Measurements from ENCODE around the gene HES5.

The HES5 gene

GRCh38 chr1:2530513-2531361 is 674 bp upstream of the HES5 start:
- DNase-seq (ENCODE audit: low read depth), result no peak

DNA sequence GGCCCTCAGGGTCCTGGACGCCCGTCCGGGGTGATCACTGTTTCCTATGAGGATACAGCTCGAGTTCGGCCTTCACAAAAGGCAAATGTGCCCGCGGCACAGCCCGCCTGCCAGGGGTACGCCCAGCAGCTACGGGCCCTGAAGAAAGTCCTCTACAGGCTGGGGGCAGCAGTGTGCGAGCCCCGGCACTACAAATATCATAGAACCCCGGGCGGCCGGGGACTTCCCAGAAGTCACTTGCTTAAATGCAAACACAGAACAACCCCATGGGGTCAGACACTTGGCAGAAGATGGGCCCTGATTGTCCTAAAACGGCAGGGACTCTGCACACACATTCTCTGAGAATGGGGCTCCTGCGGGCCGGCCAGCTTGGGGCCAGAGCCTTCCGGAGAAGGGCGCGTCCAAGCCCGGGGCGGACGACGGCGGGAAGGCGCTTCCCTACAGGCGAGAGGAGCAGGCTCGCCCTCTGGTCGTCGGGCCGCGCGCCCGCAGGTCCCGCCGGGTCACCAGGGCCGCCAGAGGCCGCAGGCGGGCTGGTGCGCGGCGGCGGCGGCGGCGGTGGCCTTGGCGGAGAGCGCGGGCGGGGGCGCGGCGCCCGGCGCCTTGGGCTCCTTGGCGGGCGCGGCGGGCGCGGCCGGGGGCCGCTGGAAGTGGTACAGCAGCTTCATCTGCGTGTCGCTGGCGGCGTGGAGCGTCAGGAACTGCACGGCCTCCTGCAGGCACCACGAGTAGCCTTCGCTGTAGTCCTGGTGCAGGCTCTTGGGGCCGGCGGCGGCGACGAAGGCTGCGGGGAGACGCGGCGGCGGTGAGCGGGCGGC is 888 bp downstream of the HES5 start:
- no peak for DNase-seq (ENCODE audit: low read depth)

DNA sequence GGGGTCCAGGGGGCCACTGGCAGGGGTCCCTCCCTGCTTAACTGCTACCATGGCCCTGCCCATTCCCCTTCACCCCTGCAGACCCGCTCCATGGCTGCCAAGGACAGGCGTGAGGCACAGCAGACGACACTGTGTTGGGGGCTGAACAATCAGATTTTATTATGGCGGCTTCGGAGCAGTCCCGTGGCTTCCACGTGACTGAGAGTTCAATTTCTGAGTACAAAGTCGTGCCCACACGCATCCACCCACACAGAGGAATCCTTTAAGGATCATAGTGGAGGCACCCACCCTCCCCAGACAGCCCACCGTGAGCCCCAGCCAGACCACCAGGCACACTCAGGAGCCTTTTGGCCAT is 1.5 kb downstream of the HES5 start:
- DNase-seq (ENCODE audit: low read depth), result no peak

DNA sequence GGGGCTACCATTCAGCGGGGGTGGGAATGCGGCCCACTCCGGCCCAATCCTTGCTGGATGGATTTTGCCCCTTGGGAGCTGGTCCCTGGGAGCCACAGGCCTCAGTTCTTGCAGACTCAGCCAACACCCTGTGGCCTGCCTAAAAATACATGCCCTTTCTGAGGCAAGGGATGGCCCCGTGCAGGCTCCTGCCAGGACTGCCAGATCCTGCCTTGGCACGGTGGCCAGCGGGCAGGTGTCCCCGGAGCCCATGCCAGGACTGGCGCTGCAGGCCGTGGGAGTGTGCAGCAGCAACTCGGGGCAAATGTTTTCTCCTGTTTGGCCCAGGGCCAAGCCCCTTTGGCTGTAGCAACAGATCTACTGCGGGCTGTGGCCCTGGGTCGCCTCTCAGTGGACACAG is 2.0 kb downstream of the HES5 start:
- DNase-seq (ENCODE audit: low read depth), result no peak

DNA sequence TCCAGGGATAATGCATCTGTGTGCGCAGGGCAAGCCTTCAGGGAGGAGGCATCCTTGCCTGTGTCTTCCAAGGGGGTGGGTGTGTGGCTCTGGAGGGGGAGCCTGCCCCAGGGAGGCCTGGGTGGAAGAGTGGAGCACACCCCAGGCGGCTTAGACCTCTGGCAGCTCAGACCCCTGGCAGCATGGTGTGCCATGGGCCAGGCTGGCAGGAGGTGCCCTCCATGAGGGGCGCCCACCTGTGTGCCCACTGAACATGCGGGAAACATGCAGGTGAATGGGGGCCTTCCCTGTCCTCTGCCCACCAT is 2.6 kb downstream of the HES5 start:
- no peak for DNase-seq (ENCODE audit: low read depth)

DNA sequence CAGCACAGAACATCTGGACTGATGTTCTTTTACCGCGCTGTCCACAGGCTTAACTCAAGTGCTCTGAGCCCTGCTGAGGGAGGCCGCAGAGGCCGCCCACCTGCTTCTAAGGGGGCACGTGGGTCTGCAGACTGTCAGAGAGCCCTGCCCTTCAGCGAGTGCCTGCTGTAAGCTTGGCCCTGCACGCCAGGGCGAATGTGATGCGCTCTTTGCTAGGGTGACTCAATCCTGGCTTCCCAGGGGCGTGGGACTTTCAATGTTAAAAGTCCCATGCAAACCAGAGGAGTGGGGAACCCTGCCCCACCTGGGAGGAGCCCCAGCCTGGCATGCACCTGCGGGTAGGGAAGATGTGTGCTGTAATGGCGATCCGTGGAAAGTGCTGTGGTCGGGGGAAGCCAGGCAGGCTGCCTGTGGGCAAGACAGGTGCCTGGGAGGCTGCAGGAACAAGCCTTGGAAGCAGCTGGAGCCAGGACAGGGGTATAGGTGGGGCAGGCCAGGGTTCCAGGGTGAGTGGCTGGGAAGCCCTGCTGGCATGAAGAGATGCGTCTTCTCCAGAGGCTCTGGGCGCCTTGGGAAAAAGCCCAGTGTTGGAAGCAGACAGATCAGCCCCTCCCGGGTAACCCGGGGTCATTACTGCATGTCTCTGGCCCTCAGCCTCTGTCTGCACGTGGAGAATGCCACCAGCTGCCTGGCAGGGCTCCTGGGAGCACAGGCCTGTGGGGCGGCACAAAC is 3.1 kb downstream of the HES5 start:
- DNase-seq (ENCODE audit: low read depth), result no peak

DNA sequence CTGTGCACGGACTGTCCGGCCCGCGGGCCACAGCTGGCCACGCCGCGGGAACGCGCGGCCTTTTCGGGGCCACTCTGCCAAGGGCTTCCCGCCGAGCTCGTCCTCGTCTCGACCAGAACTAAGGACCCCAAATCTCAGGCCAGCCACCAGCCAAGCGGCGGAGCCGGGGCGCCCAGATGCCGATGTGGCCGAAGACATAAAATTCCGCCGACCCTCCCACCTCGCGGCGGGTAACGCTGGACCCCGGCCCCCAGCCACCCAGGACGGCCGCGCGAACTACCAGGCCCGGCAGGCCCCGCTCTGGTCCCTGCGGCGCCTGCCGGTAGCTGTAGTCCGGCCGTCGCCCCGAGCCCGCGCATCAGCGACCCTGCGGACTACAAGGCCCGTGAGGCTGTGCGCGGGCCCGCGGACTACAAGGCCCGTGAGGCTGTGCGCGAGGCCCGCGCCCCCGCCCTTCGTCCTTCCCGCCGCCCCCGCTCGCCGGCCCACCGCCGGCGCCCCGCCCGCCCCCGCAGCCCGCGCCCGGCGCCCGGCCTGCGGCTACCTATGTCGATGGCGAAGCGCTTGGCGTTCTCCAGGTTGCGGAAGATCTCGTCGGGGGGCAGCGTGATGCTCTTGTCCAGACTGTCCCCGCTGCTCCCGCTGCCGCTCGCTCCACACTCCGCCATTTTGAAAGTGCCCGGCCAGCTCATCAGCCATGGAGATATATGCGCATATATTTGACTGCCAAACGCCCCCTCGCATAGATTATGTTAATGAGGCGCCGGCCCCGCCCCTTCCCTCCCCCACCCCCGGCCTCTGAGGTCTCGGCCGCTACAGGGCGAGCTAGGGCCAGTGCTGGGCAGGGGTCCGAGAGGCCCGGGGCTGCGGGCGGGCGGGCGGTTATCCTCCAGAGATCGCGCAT is 3.9 kb downstream of the HES5 start, which contains the start of gene PANK4:
PANK4 (minus strand) TSS at position 677 of the 904 bp plus-strand sequence; CDS start at position 668, 9 bp downstream.
- peak; percentile 83 for DNase-seq (ENCODE audit: low read depth)

GRCh38 chr1:2525572-2525919 is 4.5 kb downstream of the HES5 start:
- no peak for DNase-seq (ENCODE audit: low read depth)

DNA sequence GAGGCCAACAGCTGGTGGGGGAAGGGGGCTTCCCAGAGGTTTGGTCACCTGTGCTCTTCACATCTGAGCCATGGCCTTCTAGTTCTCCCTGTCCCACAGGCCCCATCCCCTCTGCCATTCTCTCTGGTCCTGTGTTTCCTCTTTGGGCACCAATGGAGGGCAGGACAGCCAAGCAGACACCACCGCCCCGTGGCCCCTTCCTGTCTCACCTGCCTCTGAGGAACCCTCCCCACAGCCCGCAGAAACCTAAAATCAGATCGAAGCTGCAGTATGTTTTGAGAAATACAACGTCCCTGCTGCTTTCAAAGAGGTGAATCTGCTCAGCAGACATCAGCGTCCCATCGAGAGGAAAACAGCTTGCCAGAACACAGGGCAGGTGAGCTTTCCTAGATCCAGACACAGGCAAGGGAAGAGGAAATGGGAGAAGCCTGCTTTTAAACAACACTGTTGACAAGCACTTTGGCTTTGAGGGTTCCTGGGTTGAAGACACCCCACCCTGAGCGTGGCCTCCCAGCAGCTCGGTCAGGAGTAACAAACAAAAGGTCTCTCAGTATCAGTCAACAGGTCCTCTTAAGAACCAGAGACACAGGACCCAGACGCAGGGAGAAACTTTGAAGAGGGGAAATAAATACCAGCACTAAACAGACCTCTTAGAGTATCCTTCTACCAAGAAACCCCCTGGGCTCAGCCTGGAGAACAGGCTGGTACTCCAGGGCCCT is 6.0 kb downstream of the HES5 start:
- peak; percentile 39 for DNase-seq (ENCODE audit: low read depth)

DNA sequence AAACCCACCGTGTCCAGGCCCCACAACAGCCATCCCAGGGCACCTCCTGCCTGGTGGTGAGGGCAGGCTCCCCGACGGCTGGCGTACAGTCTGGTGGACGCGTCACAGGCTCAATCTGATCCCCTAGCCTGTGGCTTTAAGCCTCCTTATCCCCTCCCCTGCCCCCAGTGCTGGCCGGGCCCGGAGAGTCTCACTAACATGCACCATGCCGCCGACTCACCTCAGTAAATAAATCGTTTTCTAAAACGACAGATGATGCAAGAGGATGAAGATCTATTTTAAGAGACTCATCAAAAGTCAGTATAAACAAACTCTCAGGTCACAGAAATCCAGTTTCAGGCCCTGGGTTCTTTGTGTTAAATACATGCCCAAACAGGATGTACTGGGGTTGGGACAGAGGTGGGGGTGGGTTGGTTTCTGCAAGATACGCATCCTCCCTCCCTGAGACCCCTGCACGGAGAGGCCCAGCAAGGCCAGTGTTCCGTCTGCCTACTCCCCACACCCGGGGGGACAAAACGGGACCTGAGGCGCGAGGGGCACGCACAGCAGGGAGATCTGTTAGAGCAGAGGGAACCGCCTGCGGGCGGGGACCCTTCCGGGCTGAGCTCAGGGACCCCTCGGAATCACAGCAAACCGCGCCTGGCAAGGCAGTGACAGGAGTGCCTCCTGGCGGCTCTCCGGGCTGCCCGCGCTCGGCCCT is 6.7 kb downstream of the HES5 start:
- DNase-seq (ENCODE audit: low read depth), result no peak

DNA sequence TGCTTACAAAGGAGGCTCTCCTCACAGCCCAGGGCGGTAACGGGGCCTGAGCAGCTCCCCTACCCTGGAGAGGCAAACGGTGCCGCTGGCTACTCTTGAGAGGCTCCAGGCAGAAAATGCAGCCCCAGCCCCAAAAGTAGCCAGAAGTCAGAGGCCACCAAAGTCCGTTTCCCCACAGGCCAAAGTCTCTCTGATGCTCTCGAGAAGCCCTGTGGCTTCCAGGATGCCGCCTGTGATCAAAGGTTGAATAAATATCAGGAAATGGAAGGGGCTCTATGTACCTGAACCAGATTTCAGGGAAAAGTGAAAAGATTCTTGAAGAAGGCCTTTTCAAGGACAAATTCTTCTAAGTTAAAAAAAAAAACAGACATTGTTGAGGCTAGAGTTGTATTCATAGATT is 7.8 kb downstream of the HES5 start:
- no peak for DNase-seq (ENCODE audit: low read depth)

DNA sequence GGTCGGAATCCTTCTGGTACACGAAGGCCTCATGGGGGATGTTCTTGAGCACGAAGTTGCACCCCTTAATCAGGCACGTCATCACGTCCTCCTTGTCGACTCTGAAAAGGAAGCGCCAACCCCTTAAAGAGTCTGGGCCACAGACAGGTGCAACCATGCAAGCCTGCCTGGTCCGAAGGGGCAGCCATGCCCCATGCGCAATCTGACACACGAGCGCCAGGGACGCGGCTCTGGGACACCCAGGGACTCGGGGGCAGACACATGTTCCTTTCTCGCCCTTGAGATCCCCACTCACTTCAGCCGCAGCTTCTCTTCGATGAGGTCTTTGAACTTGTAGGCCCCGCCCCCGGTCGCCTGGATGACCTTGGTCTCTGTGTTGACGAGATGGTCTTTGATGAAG is 9.3 kb downstream of the HES5 start:
- DNase-seq (ENCODE audit: low read depth), result no peak

DNA sequence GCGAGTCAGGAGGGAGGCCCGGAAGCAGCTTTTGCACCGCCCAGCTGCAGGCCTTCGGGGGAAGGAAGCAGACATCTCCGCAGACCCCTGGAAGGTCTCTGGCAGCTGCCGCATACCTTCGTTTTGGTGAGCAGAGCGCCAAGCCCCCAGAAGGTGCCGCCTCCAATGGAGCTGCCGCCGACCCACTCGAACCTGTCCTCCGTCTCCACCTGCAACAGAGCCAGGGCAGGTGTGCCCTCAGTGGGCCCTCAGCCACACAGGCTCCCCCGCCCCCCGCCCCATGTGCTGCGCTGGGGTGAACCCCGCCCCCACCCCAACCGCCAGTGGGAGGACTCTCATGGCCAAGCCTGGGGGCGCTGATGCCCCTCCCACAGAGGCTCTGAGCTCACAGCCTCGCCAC is 9.9 kb downstream of the HES5 start:
- DNase-seq (ENCODE audit: low read depth), result no peak

GRCh38 chr1:2519729-2520128 is 10.3 kb downstream of the HES5 start:
- no peak for DNase-seq (ENCODE audit: low read depth)

GRCh38 chr1:2519029-2519685 is 10.9 kb downstream of the HES5 start:
- DNase-seq (ENCODE audit: low read depth), result no peak

DNA sequence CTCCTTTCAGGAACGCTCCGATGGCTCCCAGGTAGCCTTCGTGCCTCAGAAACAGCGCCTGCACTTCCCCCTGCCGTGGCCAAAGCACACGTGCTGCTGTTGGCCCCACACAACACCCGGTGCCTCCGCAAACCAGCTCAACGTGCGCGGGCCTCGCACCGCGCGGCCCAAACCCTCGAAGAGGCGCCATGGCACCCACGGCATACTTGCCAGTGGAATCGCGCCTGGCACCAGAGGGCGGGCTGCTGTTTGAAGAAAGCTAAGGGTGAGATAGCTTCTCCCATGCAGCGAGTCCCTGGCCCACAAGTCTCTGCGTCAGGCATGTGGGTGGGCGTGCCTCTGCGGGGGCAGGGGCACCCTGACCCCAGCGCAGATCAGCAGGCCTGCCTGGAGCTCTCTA is 11.5 kb downstream of the HES5 start:
- DNase-seq (ENCODE audit: low read depth), result no peak

- no peak for DNase-seq (ENCODE audit: low read depth)
Observed at GRCh38 chr1:2517966-2518365, 12.1 kb downstream of the HES5 start.

DNA sequence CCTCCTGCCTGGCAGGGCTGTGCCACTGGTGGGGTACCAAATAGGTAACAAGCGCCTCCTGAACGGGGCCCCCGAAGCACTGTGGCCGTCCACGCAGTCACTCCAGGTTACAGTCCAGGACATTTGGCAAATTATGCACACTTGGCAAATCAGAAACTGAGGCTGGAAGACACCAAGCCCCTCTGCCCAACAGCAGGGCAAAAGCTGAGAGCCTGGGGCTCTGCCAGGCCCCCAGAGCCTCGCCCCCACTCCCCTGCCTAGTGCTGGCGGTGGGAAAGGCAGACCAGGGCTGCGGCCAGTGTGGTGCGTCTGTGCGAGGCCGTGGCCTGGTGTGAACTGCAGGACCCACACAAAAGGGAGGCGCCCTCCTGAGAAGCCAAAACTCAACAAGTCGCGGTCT is 13.1 kb downstream of the HES5 start:
- no peak for DNase-seq (ENCODE audit: low read depth)

DNA sequence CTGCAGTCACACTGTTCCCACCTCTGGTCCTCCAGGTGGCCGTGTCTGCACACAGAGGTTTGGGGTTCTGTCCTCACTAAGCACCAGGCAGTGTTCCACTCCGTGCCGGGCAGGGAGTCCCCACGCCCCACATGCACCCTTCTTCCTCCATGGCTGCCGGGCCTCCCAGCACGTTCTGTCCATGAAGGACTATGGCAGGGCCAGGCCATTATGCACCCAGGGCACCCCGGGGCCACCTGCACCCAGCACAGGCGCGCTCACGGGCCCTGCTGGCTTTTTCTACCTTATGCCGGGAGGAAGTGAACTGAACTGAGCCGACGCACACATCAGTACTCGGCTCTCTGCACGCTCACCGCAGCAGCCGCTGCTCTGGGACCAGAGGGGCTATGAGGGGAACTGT is 13.9 kb downstream of the HES5 start:
- no peak for DNase-seq (ENCODE audit: low read depth)

- DNase-seq (ENCODE audit: low read depth), result no peak
Observed at GRCh38 chr1:2515763-2516080, 14.3 kb downstream of the HES5 start.

Measured in activated T-cell treated with anti-CD3 and anti-CD28 coated beads for 1 hour (primary cell).